ENCODE results near the gene DOCK4.

DNA sequence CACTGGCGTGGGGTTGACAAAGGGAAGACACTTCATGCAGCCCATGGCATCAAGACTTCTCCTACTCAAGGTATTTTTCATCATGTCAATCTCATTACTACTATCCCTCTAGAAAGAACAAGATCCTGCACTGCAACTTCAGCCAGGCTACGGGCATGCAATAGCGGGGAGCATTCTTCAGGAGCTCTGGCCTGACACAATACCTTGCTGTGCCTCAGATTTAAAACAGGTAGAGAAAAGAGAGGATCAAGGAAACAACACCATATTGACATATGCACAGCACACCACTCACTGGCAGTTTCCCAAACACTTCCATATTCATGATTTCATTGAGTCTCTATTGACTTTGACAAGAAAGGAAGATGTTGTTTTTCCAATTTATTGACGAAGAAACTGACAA lies 51.5 kb downstream of the DOCK4 start:
- TF ChIP-seq BMI1 (IDR thresholded peaks at IDR 0.05; ENCODE audit: borderline replicate concordance) (no peak), EZH2 (IDR thresholded peaks at IDR 0.05; ENCODE audit: borderline replicate concordance, control insufficient read depth, low read depth, low read length) (no peak), SMARCA5 (IDR thresholded peaks at IDR 0.05) (no peak), CEBPB (IDR thresholded peaks at IDR 0.05; ENCODE audit: borderline replicate concordance in 1 of 2, low read depth in 2 of 2, low read length in 2 of 2) (no peak), CREB1 (IDR thresholded peaks at IDR 0.05; ENCODE audit: low read depth) (no peak), PAX8 (IDR thresholded peaks at IDR 0.05) (no peak), MEF2A (IDR thresholded peaks at IDR 0.05; ENCODE audit: insufficient read depth, low read depth, low read length) (no peak), RAD51 (IDR thresholded peaks at IDR 0.05) (no peak), GABPA (IDR thresholded peaks at IDR 0.05; ENCODE audit: low read depth) (no peak), ZNF207 (IDR thresholded peaks at IDR 0.05; ENCODE audit: borderline replicate concordance) (no peak), SP1 (IDR thresholded peaks at IDR 0.05; ENCODE audit: low read depth, low read length) (no peak), SPI1 (IDR thresholded peaks at IDR 0.05; ENCODE audit: borderline replicate concordance, insufficient read depth, low read depth, low read length) (no peak)
- TF ChIP-seq, protein P1, sequence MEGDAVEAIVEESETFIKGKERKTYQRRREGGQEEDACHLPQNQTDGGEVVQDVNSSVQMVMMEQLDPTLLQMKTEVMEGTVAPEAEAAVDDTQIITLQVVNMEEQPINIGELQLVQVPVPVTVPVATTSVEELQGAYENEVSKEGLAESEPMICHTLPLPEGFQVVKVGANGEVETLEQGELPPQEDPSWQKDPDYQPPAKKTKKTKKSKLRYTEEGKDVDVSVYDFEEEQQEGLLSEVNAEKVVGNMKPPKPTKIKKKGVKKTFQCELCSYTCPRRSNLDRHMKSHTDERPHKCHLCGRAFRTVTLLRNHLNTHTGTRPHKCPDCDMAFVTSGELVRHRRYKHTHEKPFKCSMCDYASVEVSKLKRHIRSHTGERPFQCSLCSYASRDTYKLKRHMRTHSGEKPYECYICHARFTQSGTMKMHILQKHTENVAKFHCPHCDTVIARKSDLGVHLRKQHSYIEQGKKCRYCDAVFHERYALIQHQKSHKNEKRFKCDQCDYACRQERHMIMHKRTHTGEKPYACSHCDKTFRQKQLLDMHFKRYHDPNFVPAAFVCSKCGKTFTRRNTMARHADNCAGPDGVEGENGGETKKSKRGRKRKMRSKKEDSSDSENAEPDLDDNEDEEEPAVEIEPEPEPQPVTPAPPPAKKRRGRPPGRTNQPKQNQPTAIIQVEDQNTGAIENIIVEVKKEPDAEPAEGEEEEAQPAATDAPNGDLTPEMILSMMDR (IDR thresholded peaks at IDR 0.05 in 2 of 3, conservative IDR thresholded peaks at IDR 0.05 in 1 of 3; ENCODE audit: control insufficient read depth in 2 of 3, extremely low read depth in 1 of 3, insufficient read depth in 1 of 3, low read depth in 3 of 3, low read length in 3 of 3) = no peak
- TF ChIP-seq, protein P2, sequence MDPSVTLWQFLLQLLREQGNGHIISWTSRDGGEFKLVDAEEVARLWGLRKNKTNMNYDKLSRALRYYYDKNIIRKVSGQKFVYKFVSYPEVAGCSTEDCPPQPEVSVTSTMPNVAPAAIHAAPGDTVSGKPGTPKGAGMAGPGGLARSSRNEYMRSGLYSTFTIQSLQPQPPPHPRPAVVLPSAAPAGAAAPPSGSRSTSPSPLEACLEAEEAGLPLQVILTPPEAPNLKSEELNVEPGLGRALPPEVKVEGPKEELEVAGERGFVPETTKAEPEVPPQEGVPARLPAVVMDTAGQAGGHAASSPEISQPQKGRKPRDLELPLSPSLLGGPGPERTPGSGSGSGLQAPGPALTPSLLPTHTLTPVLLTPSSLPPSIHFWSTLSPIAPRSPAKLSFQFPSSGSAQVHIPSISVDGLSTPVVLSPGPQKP (IDR thresholded peaks at IDR 0.05; ENCODE audit: low read depth, low read length) = no peak
